ENCODE results near the gene OR56A3.
A peak's percentile ranks its signal among the peaks of the same experiment; 100 is the strongest.

OR56A3 gene

DNA sequence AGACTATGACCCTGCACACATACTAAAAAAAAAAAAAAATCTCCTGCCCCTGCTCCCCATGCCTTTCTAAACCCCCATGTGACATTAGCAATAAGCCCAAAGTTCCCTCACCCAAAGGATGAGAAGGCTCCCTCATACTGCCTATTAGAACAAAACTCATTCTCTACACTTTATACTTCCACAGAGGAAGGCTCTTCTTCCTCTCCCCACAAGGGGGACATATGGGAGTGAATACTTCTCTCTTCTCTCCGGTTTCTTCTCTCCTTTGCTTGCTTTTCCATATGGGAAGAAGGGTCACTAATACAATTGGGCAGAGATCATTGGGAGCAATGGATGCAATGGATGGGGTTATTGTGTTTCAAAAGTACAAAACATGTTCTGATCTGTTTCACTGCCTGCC lies 41.4 kb downstream of the OR56A3 start:
- DNase-seq: no peak

DNA sequence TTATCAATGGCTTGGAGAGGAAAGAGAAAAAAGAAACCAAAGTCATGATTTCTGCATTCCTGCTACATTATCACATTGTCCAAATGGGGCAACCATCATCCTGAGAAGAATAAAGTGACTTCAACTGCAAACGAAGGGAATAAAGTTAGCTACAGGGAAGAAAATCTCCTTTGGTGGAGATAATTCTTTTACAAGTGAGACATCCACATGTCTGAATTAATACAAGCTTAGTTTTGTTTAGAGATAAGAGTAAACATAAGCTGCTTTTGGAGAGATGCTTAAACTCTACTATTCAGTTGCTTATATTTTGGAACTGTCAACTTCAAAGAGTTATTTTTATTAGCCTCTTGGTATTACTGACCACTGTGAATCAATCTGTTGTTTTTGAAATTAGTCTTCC lies 44.8 kb downstream of the OR56A3 start, which contains the start of gene OR52L1:
Gene OR52L1 (minus strand): TSS at position 101 of the 400 bp plus-strand sequence. CDS start 55 bp downstream, at position 46.
- DNase-seq: no peak

GRCh38 chr11:5989203-5989602 lies 47.2 kb downstream of the OR56A3 start:
- no peak for DNase-seq

DNA sequence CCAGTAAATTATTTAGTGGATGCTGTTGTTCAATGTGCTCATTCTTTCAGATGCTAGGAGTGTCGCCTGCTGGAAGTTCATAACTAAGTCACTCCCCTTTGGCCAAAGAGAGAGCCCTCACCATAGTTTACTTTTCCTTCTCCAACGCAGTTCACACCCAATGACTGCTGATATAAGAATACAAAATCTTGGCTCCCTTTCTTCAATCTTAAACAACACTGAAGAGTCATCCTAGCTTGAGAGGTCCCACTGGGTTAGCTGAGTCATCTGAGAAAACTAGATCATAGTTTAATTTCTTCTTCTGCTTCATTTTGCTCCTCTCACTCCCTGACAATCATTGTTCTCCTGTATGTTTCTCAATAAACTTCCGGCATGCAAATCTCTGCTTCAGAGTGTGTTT lies 50.1 kb downstream of the OR56A3 start:
- no peak for DNase-seq

DNA sequence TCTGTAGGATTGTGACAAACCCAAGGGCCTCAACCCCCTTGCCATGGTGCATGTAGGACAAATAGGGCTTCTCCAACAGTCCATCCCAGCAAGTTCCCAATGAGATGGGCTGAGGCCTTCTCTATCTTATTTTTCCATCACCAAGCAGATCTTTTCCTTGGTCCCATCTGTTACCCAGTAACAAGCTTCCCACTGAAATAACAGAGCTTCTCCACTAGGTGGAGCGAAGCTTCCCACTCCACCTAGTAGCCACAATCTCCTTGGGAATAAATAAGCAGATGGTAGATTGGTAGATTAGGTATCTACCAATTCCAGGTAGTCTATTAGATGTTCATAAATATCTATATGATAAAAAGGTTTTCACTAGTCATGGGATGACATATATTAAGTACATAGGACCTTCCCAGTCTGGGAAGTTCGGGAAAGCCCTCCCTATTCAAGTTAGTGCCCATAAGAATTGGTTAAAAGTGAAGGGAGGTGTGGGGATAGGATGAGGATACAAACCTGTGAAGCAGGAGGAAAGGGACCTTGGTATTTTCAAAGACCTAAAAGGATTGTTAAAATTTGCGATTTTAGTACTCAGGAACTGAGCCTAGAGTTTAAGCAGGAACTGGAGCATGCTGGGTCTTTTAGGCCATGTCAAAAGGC lies 50.7 kb downstream of the OR56A3 start:
- DNase-seq: peak; percentile 13 to 35

DNA sequence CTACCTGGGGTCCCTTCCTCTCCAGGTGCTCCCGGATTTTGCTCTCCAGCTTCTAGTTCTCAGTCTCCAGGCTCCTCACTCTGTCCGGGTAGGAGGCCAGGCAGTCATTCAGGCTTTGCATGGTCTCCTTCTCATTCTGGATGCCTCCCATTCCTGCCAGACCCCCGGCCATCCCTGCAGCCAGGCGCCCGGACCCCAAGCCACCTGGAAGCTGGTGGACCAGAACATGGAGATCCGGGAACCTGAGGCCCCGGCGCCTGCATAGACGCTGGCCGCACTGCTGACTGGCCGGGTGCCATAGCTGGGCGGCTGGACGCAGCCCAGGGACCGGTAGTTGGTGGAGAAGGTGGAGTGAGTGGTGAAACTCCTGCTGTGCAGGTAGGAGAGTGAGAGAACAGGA lies 52.7 kb downstream of the OR56A3 start:
- no peak for DNase-seq
